GM21367 (cell line): ENCODE data around the gene SSRP1.

Experiments used
- ATAC-seq: cut with Tn5 transposase; IDR thresholded peaks from one replicate; pipeline ENCODE4 v1.9.1; 2021; ENCODE audit not compliant: unreplicated experiment

SSRP1 gene

GRCh38 chr11:57359896-57360690 is 24.4 kb upstream of the SSRP1 start:
- no peak for ATAC-seq

- ATAC-seq, result no peak
Measured at GRCh38 chr11:57359396-57359795, 23.7 kb upstream of the SSRP1 start.

- ATAC-seq, result no peak
Measured at GRCh38 chr11:57358991-57359390, 23.3 kb upstream of the SSRP1 start.

DNA sequence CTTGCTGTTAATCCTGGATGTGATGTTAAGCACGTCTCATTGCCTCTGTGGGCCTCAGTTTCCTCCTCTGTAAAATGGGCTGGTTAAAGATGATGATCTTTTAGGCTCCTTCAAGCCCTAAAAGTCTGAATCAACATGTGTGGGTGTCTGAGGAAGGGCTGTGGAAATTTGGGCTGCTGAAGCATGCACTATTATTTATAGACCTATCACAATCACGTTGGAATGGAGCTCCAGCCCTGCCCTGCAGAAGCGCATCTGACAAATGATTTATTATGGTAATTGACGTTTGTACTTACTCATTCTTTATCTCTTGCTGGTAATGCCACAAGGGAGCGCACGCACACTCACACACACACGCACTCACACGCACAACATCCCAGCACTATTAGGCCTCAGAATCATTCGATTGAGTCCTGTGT is 22.9 kb upstream of the SSRP1 start:
- ATAC-seq, result no peak

- no peak for ATAC-seq
Measured at GRCh38 chr11:57357856-57358255, 22.2 kb upstream of the SSRP1 start.

DNA sequence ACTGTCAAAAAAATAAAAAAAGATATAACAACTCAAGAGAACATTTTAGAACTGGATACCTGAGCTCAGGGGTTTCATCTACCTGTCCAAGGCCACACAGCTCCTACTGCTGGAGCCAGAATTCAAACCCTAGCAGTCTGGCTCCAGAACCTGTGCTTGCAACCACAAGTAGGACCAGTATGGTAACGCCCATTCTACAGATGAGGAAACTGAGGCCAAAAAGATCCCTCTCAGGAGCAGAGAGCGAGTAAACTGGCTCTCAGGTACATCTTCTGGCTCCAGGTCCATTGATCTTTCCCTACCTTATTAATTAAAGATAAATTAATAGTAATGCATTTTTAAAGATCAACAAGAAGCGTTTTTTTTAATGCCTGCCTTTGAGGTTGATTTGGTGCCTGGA is 21.6 kb upstream of the SSRP1 start:
- ATAC-seq, result no peak

GRCh38 chr11:57356268-57356667 is 20.6 kb upstream of the SSRP1 start:
- no peak for ATAC-seq

- no peak for ATAC-seq
Measured at GRCh38 chr11:57354699-57355098, 19.0 kb upstream of the SSRP1 start.

DNA sequence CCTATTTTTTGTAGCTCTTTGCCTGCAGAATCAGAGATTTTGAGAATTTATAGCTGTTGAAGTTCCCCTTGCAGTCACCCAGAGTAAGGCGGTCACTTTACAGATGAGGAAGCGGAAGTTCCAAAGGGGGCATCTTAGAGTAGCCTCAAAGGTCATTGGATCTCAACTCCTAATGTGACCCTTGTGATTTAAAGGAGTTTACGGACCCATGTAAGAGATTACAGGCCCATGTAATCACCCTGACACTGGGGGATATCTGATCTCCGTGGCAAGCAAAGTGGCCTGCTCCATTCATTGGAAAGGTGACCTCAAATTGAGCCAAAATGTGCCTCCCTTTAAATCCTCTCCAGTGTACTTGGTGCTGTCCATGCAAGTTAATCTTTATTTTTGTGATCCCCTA is 18.2 kb upstream of the SSRP1 start:
- ATAC-seq, result no peak

DNA sequence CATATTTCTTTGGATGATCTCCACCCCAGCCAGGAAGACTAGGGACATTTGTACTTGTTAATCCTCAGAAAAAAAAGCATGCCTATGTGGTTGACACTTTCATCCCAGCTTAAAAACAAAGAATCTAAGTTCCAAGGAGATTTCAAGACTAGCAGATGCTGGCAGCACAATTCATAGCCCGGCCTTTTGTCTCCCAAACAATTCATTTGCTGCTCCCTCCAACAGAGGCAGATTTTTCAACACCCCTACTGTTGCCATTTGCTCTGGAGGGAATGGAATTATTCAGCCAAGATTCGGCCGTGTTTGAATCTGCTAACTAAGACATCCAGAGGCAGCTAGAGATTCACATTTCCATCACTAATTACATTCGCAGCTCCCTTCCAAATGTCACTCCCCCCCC is 17.8 kb upstream of the SSRP1 start:
- ATAC-seq, result no peak

GRCh38 chr11:57353036-57353435 is 17.3 kb upstream of the SSRP1 start:
- ATAC-seq, result no peak

DNA sequence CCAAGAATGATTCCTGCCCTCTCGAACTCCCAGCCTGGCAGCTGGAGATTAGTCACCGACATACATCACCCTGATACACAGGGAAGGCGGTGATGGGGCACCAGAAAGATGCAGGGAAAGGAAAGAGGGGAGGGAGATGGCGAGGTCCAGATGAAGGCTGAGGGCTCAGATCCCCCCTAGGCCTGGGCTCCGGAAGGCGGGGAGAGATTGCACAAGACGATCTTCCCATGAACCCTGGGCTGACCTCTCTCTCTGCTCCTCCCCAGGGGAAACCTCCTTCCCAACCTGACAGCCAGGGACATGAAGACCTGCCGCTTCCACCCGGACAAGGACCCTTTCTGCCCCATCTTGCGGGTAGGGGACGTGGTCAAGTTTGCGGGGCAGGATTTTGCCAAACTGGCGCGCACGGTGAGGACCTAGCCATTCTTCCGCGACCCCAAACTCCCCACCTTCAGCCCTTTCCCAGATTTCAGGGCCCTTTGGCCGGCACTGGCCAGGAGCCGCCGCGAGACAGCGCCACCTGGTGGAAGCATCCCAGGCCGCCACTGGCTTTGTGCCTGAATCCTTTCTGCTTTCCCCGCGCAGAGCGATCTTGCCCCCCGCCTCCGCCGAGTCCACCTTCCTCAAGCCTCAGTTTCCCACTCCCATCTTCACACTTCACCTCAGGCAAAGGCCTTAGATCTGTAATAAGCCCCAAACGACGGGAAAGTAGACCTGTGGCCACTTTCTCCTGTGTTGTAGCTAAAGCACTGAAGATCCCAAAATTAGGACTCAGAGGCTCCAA is 14.0 kb upstream of the SSRP1 start:
- ATAC-seq, result no peak

GRCh38 chr11:57348636-57349313 is 13.1 kb upstream of the SSRP1 start:
- no peak for ATAC-seq

GRCh38 chr11:57348052-57348451 is 12.4 kb upstream of the SSRP1 start:
- no peak for ATAC-seq

- no peak for ATAC-seq
Measured at GRCh38 chr11:57347336-57347735, 11.6 kb upstream of the SSRP1 start.

DNA sequence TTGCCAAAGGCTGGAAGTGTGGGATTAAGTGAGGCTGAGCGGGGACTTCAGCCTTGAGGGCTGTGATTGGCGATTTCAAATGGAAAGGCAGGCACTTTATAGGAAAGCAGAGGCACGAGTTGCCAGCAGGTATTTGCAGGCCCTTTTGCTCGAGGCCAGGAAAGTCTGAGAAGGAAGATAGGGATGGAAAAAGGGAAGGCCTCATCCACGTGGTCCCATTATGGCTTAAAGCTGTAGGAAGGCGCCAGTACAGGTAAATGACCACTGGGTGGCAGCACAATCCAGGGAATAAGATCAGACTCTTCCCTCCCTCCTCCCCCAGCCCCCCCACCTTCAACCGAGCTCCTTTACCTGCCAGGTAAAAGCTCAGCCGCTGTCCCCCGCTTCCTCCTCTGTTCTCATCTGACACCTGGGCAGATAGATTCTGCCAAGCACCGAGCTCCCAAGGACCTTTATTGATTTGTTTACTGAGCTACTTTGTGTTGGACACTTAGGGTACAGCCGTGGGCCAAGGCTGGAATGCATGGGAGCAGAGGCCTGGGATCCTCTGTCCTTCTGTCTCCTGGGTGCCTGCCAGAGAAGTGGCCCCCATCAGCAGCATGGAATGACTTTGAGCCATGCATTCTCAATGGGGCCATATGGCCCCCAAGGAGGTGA is 10.0 kb upstream of the SSRP1 start:
- no peak for ATAC-seq

DNA sequence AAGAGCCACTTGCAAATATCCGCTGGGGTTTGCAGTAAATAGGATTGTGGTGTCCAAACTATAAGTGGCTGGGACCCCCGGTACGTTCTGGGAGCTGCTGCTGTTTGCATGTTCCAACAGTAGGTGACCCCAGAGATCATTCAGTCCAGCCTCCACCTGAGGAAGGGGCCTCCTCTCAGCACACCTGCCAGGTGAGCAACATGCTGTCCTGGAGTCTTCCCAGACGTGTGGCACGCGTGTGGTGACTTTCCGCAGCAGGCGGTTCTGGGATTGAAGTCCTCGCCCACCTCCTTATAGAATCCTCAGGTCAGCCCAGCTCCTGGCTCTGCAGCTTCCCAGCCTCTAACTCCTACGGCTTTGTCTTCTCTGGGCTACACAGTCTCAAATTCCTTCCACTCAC is 9.1 kb upstream of the SSRP1 start:
- ATAC-seq, result no peak

- ATAC-seq, result no peak
Measured at GRCh38 chr11:57343825-57344224, 8.1 kb upstream of the SSRP1 start.

- no peak for ATAC-seq
Measured at GRCh38 chr11:57342702-57343101, 7.0 kb upstream of the SSRP1 start.

GRCh38 chr11:57341250-57341808 is 5.6 kb upstream of the SSRP1 start:
- no peak for ATAC-seq

DNA sequence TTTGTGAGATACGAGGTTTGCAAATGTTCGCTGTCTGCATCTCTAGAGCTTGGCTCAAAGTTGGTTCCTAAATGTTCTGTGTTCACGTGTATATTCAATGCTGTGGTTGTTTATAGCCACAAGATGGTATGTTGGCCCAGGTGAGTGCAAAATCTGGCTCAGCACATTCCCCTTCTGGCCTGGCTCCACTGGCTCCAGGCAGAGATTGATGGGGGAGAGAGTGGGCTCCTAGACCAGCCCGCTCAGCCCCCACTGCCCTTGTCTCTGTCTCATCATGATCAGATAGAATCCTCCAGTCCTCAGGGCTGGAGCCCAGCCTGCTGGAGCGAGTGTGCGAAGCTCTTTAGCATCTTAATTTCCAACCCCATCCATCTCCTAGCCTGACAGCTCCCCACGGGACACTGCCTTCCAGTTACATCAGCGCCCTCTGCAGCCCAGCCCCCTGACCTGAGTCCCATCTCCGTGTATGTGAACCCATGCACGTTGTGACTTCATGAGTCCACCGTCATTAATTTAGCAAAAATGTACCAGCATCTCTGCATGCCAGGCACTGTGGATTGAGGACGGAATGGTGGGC is 4.4 kb upstream of the SSRP1 start:
- ATAC-seq, result no peak
